Stimulated activated CD8-positive, alpha-beta memory T cell treated with anti-CD3 and anti-CD28 coated beads, Interleukin-15, amount 100 ng/mL, for 4 hours (primary cell): ENCODE data around the gene PAIP2.
"Not testable (repeated sequence)": the region's sequence is repeated elsewhere in the genome, so short reads cannot be mapped to it uniquely, and the experiment has no call there.

ENCODE experiments used
- DNase-seq, 2 donors: peaks; one replicate each; pipeline ENCODE4 v3.0.0-alpha.2; 2020; ENCODE audit warnings: low read depth in 2 of 2

PAIP2 gene

GRCh38 chr5:139315056-139315615 lies 26.5 kb upstream of the PAIP2 start:
- DNase-seq = no peak

- DNase-seq = no peak
Observed at GRCh38 chr5:139335811-139336210, 5.8 kb upstream of the PAIP2 start.

DNA sequence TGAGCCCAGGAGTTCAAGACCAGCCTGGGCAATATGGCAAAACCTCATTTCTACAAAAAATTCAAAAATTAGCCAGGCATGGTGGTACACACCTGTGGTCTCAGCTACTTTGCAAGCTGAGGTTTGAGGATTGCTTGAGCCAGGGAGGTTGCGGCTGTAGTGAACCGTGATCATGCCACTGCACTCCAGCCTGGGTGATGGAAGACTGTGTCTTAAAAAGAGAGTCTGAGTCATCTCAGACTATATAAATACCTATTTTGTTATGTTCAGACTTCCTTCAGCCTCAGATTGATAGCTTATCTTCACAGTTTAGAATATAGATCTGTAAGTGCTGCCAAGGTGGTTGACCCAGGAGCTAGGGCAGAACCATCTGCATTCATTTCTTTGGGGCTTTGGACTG lies 1.6 kb upstream of the PAIP2 start:
- DNase-seq = no peak

GRCh38 chr5:139341187-139341688 lies 416 bp upstream of the PAIP2 start:
- no peak for DNase-seq

GRCh38 chr5:139342423-139342723 lies 719 bp downstream of the PAIP2 start:
- peak in 1 of 2 donors; percentile 69 for DNase-seq

DNA sequence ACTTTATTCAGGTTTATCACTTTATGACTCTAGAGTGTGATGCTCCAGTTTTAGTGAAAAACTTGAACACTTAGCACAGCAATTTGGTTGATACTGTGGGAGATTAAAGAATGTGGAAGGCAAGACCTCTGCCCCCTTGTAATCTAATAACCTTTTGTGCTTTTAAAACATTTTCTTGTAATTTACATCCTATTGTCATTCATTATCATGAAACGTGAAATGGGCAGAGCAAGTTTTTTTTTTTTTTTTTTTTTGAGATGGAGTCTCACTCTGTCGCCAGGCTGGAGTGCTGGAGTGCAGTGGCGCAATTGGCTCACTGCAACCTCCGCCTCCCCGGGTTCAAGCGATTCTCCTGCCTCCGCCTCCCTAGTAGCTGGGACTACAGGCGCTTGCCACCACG lies 1.8 kb downstream of the PAIP2 start:
- no peak for DNase-seq

DNA sequence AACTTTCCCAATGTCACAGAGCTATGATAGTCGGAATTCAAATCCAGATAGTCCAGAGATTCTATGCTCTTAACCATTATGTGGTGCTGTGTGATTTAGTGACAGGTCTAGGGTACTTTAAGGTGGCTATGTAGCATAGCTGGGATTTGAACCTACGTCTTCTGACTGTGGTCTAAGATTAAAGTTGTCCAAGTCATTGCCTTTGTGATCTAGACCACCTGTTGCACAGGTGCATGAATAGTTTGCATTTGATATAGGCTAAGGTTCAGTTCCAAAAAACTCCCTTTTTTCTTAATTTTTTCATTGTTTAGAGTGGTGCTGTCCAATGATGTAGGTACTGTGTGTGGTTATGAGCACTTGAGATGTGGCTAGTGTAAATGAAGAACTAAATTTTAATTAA lies 2.5 kb downstream of the PAIP2 start:
- DNase-seq = no peak

DNA sequence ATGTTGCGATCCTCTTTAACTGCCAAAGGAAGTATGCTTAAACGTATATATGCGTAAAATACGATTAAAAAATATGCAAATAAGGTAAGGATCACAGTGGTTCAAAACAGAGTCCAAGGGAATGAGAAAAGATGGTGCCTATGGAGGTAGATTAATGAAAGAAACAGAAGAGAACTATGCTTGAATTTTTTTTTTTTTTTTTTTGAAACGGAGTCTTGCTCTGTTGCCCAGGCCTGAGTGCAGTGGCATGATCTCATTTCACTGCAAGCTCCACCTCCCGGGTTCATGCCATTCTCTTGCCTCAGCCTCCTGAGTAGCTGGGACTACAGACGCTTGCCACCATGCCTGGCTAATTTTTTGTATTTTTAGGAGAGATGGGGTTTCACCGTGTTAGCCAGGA lies 3.8 kb downstream of the PAIP2 start:
- DNase-seq = not testable (repeated sequence)

GRCh38 chr5:139347863-139348262 lies 6.2 kb downstream of the PAIP2 start:
- DNase-seq = not testable (repeated sequence)

DNA sequence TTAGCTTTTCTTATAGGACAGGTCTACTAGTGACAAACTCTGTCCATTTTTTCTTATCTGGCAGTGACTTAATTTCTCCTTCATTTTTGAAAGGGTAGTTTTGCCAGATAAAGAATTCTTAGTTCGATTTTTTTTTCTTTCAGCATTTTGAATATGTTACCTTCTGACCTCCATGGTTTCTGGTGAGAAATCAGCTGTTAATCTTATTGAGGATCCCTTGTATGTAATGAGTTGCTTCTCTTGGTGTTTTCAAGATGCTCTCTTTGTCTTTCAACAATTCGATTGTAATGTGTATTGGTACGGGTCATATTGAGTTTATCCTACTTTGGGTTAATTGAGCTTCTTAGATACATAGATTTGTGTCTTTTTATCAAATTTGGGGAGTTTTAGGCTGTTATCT lies 12.5 kb downstream of the PAIP2 start:
- DNase-seq = no peak

GRCh38 chr5:139355900-139356299 lies 14.2 kb downstream of the PAIP2 start:
- not testable (repeated sequence) for DNase-seq

DNA sequence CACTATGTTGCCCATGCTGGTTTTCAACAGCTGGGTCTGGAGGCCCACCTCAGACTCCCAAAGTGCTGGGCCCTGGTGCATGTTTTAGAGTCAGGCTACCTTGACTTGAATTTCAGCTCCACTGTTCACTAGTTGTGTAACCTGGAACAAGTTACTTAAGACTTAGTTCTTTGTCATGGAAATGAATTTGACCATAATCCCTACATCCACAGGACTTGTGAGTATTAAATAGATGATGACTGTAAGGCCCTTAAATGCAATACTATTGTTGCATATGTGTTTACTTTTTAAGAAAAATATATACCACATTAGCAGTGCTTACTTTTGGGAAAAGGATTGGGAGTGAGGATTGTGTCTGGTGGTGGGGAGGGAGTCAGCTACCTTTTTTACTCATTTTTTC lies 16.4 kb downstream of the PAIP2 start:
- no peak for DNase-seq

DNA sequence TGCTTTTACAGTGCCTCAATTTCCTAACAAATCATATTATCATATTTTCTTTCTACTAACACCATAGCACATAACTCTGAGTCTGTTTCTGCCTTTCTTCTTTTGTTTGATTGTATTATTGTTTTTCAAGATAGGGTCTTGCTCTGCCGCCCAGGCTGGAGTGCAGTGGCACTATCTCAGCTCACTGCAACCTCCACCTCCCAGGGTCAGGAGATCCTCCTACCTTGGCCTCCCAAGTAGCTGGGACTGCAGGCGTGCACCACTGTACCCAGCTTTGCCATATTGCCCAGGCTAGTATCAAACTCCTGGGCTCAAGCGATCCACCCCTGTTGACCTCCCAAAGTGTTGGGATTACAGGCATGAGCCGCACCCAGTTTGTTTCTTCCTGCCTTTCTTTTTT lies 18.7 kb downstream of the PAIP2 start:
- DNase-seq = no peak

DNA sequence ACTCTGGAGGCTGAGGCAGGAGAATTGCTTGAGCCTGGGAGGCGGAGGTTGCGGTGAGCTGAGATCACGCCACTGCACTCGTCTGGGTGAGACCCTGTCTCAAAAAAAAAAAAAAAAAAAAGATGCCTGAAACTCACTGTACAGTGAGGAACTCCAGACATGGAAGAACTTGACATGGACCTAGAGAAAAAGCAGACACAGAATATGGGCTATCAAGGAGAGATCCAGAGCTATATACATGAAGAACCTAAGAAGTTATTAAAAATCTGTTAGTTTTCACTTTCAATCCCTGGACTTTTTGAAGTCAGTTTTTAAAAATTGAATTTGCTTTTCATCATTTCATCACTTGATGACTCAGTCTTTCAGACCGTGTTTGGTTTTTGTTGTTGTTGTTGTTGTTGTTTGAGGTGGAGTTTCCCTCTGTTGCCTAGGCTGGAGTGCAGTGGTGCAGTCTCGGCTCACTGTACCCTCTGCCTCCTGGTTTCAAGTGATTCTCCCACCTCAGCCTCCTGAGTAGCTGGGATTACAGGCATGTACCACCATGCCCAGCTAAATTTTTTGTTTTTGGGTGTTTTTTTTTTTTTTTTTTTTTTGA lies 20.3 kb downstream of the PAIP2 start:
- DNase-seq = no peak

- DNase-seq = no peak
Observed at GRCh38 chr5:139363937-139364336, 22.3 kb downstream of the PAIP2 start.

DNA sequence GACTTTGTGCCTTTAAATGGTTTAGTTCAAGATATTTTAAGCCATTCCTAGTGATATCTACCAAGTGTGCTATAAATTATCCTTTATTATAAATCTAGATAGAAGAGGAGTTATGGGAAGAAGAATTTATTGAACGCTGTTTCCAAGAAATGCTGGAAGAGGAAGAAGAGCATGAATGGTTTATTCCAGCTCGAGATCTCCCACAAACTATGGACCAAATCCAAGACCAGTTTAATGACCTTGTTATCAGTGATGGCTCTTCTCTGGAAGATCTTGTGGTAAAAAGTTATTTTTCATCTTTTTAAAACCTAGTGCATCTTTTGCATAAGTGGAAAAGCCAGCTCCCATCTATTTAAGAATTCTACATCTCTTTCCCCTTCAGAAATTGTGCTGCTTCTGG lies 22.8 kb downstream of the PAIP2 start:
- no peak for DNase-seq

GRCh38 chr5:139368613-139369012 lies 27.0 kb downstream of the PAIP2 start:
- DNase-seq = no peak

DNA sequence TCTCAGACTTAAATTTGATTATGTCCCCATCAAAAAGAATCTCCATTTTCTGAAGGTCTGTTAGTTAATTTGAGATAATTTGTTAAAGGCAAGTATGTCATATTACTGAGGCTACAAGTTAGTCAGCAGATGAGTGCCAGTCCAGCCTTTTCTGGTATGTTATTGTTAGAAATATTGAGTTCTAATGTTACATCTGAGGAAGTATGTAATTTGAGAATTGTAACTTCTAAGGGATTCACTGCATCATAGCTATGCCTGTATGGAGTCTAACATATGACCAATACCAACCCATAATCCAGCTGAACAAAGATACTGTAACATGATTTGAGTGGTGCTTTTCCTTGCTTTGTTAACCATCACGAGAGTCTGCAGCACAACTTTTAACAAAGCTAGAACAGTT lies 27.5 kb downstream of the PAIP2 start:
- DNase-seq = no peak

GRCh38 chr5:139371482-139372435 lies 30.1 kb downstream of the PAIP2 start:
- no peak for DNase-seq

- DNase-seq = no peak
Observed at GRCh38 chr5:139374909-139375308, 33.3 kb downstream of the PAIP2 start.

DNA sequence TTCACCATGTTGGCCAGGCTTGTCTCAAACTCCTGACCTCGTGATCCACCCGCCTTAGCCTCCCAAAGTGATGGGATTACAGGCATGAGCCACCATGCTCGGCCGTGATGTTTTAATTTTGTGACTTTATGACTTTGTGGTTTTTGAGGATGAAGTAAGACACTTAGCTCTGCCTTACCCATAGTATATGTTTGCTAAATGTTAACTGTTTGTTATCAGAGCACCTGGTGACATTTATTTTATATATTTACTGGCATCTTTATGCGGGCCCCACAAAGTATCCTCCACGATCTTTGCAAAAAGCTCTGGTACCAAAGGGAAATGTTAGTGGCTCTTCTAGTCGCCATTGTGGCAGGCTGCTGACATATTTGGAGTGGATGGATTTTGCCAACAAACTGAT lies 34.7 kb downstream of the PAIP2 start:
- DNase-seq = no peak

DNA sequence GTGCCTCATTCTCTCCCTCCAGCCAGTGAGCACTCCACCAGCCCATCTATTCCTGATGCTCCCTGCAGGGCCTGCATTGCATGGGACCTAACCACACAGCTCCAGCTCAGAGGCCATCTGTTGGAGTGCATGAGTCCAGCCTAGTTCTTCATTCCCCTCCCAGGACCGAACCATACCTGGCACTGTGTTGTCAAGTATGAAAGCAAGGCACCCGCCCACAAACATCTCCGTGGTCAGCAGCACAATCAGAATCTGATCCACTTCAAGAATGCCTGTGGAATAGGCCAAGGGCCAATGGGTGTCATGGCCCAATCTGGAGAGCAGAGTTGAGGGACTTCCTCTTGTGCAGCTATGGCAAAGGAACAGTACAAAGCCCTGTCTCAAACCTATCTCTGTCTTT lies 35.6 kb downstream of the PAIP2 start:
- no peak for DNase-seq
